HEK293 (cell line): ENCODE results near the gene NEURL1.

Experiments used
- BCL11A ChIP-seq: fragments of 450-650 bp; formaldehyde crosslinking; IDR thresholded peaks from 2 replicates; pipeline ENCODE4 v1.5.1; 2016; ENCODE audit warnings: low read depth, missing biosample characterization, missing genetic modification characterization
- GLI4 ChIP-seq: fragments of 450-650 bp; formaldehyde crosslinking; IDR thresholded peaks from 2 replicates; pipeline ENCODE4 v1.5.1; 2016; ENCODE audit warnings: missing biosample characterization, missing genetic modification characterization
- KLF1 ChIP-seq: fragments of 450-650 bp; formaldehyde crosslinking; IDR thresholded peaks from 2 replicates; pipeline ENCODE4 v1.5.1; 2016; ENCODE audit warnings: missing biosample characterization, missing genetic modification characterization
- KLF7 ChIP-seq: fragments of 450-650 bp; formaldehyde crosslinking; IDR thresholded peaks from 2 replicates; pipeline ENCODE4 v1.5.1; 2016; ENCODE audit warnings: missing biosample characterization, missing genetic modification characterization, borderline replicate concordance
- MYNN ChIP-seq: fragments of 450-650 bp; formaldehyde crosslinking; IDR thresholded peaks from 2 replicates; pipeline ENCODE4 v1.5.1; 2016; ENCODE audit warnings: missing biosample characterization, missing genetic modification characterization, borderline replicate concordance
- SP2 ChIP-seq: fragments of 450-650 bp; formaldehyde crosslinking; IDR thresholded peaks from 2 replicates; pipeline ENCODE4 v1.5.1; 2016; ENCODE audit warnings: missing biosample characterization, missing genetic modification characterization
- SP3 ChIP-seq: fragments of 450-650 bp; formaldehyde crosslinking; IDR thresholded peaks from 2 replicates; pipeline ENCODE4 v1.5.1; 2016; ENCODE audit warnings: missing biosample characterization, missing genetic modification characterization
- WT1 ChIP-seq: fragments of 450-650 bp; formaldehyde crosslinking; IDR thresholded peaks from 2 replicates; pipeline ENCODE4 v1.5.1; 2016; ENCODE audit warnings: missing biosample characterization, missing genetic modification characterization
- ZBTB20 ChIP-seq: fragments of 450-650 bp; formaldehyde crosslinking; IDR thresholded peaks from 2 replicates; pipeline ENCODE4 v1.5.1; 2016; ENCODE audit warnings: missing biosample characterization, missing genetic modification characterization
- ZBTB8A ChIP-seq: fragments of 450-650 bp; formaldehyde crosslinking; IDR thresholded peaks from 2 replicates; pipeline ENCODE4 v1.5.1; 2016; ENCODE audit warnings: missing biosample characterization, missing genetic modification characterization
- ZFP41 ChIP-seq: fragments of 450-650 bp; formaldehyde crosslinking; IDR thresholded peaks from 2 replicates; pipeline ENCODE4 v1.5.1; 2016; ENCODE audit warnings: missing biosample characterization, missing genetic modification characterization, borderline replicate concordance
- ZNF132 ChIP-seq: fragments of 450-650 bp; formaldehyde crosslinking; IDR thresholded peaks from 2 replicates; pipeline ENCODE4 v1.5.1; 2017; ENCODE audit warnings: missing biosample characterization, missing genetic modification characterization, borderline replicate concordance
- ZNF184 ChIP-seq: fragments of 450-650 bp; IDR thresholded peaks from 2 replicates; pipeline ENCODE4 v1.5.1; 2018; ENCODE audit warnings: missing biosample characterization, mild to moderate bottlenecking, missing genetic modification characterization
- ZNF19 ChIP-seq: fragments of 450-650 bp; formaldehyde crosslinking; IDR thresholded peaks from 2 replicates; pipeline ENCODE4; 2016; ENCODE audit warnings: missing biosample characterization, missing genetic modification characterization, low read depth
- ZNF2 ChIP-seq: fragments of 450-650 bp; formaldehyde crosslinking; IDR thresholded peaks from 2 replicates; pipeline ENCODE4 v1.5.1; 2016; ENCODE audit warnings: missing biosample characterization, missing genetic modification characterization
- ZNF335 ChIP-seq: fragments of 450-650 bp; formaldehyde crosslinking; conservative IDR thresholded peaks from 2 replicates; pipeline ENCODE4 v1.5.1; 2016; ENCODE audit warnings: missing biosample characterization, missing genetic modification characterization
- ZNF366 ChIP-seq: fragments of 450-650 bp; formaldehyde crosslinking; conservative IDR thresholded peaks from 2 replicates; pipeline ENCODE4 v1.5.1; 2016; ENCODE audit warnings: missing biosample characterization, missing genetic modification characterization
- ZNF433 ChIP-seq: fragments of 450-650 bp; formaldehyde crosslinking; IDR thresholded peaks from 2 replicates; pipeline ENCODE4 v1.5.1; 2016; ENCODE audit warnings: missing biosample characterization, missing genetic modification characterization, low read depth
- ZNF555 ChIP-seq: fragments of 450-650 bp; formaldehyde crosslinking; conservative IDR thresholded peaks from 2 replicates; pipeline ENCODE4 v1.5.1; 2017; ENCODE audit warnings: missing biosample characterization, mild to moderate bottlenecking, missing genetic modification characterization, inconsistent platforms
- ZNF654 ChIP-seq: fragments of 450-650 bp; formaldehyde crosslinking; IDR thresholded peaks from 2 replicates; pipeline ENCODE4 v1.5.1; 2016; ENCODE audit warnings: low read depth, missing biosample characterization, missing genetic modification characterization
- ZNF664 ChIP-seq: fragments of 450-650 bp; formaldehyde crosslinking; IDR thresholded peaks from 2 replicates; pipeline ENCODE4 v1.5.1; 2016; ENCODE audit warnings: missing biosample characterization, missing genetic modification characterization
- ZNF747 ChIP-seq: fragments of 450-650 bp; formaldehyde crosslinking; IDR thresholded peaks from 2 replicates; pipeline ENCODE4 v1.5.1; 2016; ENCODE audit warnings: missing biosample characterization, missing genetic modification characterization
- ZNF830 ChIP-seq: fragments of 450-650 bp; IDR thresholded peaks from 2 replicates; pipeline ENCODE4 v1.5.0; 2018; ENCODE audit warnings: missing biosample characterization, missing genetic modification characterization, low read depth, mild to moderate bottlenecking, moderate library complexity
- ZNF837 ChIP-seq: fragments of 450-650 bp; formaldehyde crosslinking; IDR thresholded peaks from 2 replicates; pipeline ENCODE4 v1.5.1; 2016; ENCODE audit warnings: missing biosample characterization, missing genetic modification characterization
- ZSCAN23 ChIP-seq: fragments of 450-650 bp; formaldehyde crosslinking; IDR thresholded peaks from 2 replicates; pipeline ENCODE4 v1.5.1; 2016; ENCODE audit warnings: missing biosample characterization, missing genetic modification characterization
- TF ChIP-seq, protein P1 (sequence below): fragments of 450-650 bp; formaldehyde crosslinking; IDR thresholded peaks from 2 replicates; pipeline ENCODE4 v1.5.1; 2016; ENCODE audit warnings: missing biosample characterization, missing genetic modification characterization
- TF ChIP-seq, protein P2 (sequence below): fragments of 450-650 bp; formaldehyde crosslinking; IDR thresholded peaks from 2 replicates; pipeline ENCODE4 v1.5.1; 2016; ENCODE audit warnings: missing biosample characterization, missing genetic modification characterization
- TF ChIP-seq, protein P3 (sequence below): fragments of 450-650 bp; formaldehyde crosslinking; IDR thresholded peaks from 2 replicates; pipeline ENCODE4 v1.5.1; 2016; ENCODE audit warnings: missing biosample characterization, missing genetic modification characterization
- TF ChIP-seq, protein P4 (sequence below): fragments of 450-650 bp; formaldehyde crosslinking; IDR thresholded peaks from 2 replicates; pipeline ENCODE4 v1.5.1; 2017; ENCODE audit warnings: missing biosample characterization, missing genetic modification characterization
- TF ChIP-seq, protein P5 (sequence below): fragments of 450-650 bp; formaldehyde crosslinking; IDR thresholded peaks from 2 replicates; pipeline ENCODE4 v1.5.1; 2016; ENCODE audit warnings: missing biosample characterization, missing genetic modification characterization
- TF ChIP-seq, protein P6 (sequence below): fragments of 450-650 bp; formaldehyde crosslinking; IDR thresholded peaks from 2 replicates; pipeline ENCODE4 v1.5.1; 2017; ENCODE audit warnings: missing biosample characterization, missing genetic modification characterization

Gene NEURL1

DNA sequence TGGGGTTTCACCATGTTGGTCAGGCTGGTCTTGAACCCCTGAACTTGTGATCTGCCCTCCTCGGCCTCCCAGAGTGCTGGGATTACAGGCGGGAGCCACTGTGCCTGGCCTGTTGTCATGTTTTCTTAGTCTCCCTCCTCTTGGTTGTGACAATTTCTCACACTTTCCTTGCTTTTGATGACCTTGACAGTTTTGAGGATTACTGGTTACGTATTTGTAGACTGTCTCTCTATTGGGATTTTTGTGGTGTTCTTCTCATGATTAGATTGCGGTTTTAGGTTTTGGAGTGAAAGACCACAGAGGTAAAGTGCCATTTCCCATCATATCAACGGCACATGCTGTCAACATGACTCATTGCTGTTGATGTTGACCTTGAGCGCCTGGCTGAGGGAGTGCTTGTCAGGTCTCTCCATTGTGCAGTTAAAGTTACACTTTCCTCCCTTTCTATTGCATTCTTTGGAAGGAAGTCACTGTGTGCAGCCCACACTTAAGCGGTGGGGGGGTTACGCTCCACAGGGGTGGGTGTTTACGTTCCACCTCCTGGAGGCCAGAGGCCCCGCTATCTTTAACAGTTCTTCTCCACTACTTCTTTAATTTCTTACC, 10.8 kb downstream of the NEURL1 start (continued):
- no peak for TF ChIP-seq ZNF837 (tag by site-specific recombination)
- TF ChIP-seq, protein P1, sequence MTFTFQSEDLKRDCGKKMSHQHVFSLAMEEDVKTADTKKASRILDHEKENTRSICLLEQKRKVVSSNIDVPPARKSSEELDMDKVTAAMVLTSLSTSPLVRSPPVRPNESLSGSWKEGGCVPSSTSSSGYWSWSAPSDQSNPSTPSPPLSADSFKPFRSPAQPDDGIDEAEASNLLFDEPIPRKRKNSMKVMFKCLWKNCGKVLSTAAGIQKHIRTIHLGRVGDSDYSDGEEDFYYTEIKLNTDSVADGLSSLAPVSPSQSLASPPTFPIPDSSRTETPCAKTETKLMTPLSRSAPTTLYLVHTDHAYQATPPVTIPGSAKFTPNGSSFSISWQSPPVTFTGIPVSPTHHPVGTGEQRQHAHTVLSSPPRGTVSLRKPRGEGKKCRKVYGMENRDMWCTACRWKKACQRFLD (tag by site-specific recombination), result no peak
- TF ChIP-seq ZFP41, result no peak
- peak; percentile 46; the same call in 1 of the 2 replicates for TF ChIP-seq ZNF2 (tag by site-specific recombination)
- TF ChIP-seq ZNF335 (tag by site-specific recombination), result peak; percentile 36; the same call in 1 of the 2 replicates
- TF ChIP-seq, protein P2, sequence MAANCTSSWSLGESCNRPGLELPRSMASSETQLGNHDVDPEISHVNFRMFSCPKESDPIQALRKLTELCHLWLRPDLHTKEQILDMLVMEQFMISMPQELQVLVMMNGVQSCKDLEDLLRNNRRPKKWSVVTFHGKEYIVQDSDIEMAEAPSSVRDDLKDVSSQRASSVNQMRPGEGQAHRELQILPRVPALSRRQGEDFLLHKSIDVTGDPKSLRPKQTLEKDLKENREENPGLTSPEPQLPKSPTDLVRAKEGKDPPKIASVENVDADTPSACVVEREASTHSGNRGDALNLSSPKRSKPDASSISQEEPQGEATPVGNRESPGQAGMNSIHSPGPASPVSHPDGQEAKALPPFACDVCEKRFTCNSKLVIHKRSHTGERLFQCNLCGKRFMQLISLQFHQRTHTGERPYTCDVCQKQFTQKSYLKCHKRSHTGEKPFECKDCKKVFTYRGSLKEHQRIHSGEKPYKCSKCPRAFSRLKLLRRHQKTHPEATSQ (tag by site-specific recombination), result no peak
- TF ChIP-seq, protein P3, sequence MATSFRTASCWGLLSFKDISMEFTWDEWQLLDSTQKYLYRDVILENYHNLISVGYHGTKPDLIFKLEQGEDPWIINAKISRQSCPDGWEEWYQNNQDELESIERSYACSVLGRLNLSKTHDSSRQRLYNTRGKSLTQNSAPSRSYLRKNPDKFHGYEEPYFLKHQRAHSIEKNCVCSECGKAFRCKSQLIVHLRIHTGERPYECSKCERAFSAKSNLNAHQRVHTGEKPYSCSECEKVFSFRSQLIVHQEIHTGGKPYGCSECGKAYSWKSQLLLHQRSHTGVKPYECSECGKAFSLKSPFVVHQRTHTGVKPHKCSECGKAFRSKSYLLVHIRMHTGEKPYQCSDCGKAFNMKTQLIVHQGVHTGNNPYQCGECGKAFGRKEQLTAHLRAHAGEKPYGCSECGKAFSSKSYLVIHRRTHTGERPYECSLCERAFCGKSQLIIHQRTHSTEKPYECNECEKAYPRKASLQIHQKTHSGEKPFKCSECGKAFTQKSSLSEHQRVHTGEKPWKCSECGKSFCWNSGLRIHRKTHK (tag by site-specific recombination), result no peak
- TF ChIP-seq ZNF664 (tag by site-specific recombination), result no peak
- peak; percentile 76 for TF ChIP-seq BCL11A
- TF ChIP-seq ZNF366 (tag by site-specific recombination), result peak; percentile 88
- no peak for TF ChIP-seq KLF7 (tag by site-specific recombination)
- TF ChIP-seq, protein P4, sequence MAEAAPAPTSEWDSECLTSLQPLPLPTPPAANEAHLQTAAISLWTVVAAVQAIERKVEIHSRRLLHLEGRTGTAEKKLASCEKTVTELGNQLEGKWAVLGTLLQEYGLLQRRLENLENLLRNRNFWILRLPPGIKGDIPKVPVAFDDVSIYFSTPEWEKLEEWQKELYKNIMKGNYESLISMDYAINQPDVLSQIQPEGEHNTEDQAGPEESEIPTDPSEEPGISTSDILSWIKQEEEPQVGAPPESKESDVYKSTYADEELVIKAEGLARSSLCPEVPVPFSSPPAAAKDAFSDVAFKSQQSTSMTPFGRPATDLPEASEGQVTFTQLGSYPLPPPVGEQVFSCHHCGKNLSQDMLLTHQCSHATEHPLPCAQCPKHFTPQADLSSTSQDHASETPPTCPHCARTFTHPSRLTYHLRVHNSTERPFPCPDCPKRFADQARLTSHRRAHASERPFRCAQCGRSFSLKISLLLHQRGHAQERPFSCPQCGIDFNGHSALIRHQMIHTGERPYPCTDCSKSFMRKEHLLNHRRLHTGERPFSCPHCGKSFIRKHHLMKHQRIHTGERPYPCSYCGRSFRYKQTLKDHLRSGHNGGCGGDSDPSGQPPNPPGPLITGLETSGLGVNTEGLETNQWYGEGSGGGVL, result peak; percentile 89
- TF ChIP-seq ZNF132 (tag by site-specific recombination), result no peak
- TF ChIP-seq ZNF747, result no peak
- TF ChIP-seq ZNF19 (tag by site-specific recombination), result no peak
- peak; percentile 27; the same call in 1 of the 2 replicates for TF ChIP-seq SP3 (tag by site-specific recombination)
- no peak for TF ChIP-seq ZBTB8A (tag by site-specific recombination)
- no peak for TF ChIP-seq ZNF555
- peak; percentile 36 for TF ChIP-seq SP2 (tag by site-specific recombination)
- no peak for TF ChIP-seq ZNF433 (tag by site-specific recombination)
- no peak for TF ChIP-seq ZNF654
- peak; percentile 80; the same call in 1 of the 2 replicates for TF ChIP-seq ZNF184 (tag by site-specific recombination)
- TF ChIP-seq ZBTB20 (tag by site-specific recombination), result no peak
- TF ChIP-seq, protein P5, sequence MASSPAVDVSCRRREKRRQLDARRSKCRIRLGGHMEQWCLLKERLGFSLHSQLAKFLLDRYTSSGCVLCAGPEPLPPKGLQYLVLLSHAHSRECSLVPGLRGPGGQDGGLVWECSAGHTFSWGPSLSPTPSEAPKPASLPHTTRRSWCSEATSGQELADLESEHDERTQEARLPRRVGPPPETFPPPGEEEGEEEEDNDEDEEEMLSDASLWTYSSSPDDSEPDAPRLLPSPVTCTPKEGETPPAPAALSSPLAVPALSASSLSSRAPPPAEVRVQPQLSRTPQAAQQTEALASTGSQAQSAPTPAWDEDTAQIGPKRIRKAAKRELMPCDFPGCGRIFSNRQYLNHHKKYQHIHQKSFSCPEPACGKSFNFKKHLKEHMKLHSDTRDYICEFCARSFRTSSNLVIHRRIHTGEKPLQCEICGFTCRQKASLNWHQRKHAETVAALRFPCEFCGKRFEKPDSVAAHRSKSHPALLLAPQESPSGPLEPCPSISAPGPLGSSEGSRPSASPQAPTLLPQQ (tag by site-specific recombination), result peak; percentile 58; the same call in 1 of the 2 replicates
- TF ChIP-seq WT1 (tag by site-specific recombination), result peak; percentile 100
- peak; percentile 91 for TF ChIP-seq ZSCAN23
- TF ChIP-seq MYNN, result no peak
- no peak for TF ChIP-seq GLI4 (tag by site-specific recombination)
- TF ChIP-seq, protein P6, sequence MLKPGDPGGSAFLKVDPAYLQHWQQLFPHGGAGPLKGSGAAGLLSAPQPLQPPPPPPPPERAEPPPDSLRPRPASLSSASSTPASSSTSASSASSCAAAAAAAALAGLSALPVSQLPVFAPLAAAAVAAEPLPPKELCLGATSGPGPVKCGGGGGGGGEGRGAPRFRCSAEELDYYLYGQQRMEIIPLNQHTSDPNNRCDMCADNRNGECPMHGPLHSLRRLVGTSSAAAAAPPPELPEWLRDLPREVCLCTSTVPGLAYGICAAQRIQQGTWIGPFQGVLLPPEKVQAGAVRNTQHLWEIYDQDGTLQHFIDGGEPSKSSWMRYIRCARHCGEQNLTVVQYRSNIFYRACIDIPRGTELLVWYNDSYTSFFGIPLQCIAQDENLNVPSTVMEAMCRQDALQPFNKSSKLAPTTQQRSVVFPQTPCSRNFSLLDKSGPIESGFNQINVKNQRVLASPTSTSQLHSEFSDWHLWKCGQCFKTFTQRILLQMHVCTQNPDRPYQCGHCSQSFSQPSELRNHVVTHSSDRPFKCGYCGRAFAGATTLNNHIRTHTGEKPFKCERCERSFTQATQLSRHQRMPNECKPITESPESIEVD (tag by site-specific recombination), result peak; percentile 74; the same call in 1 of the 2 replicates
- no peak for TF ChIP-seq ZNF830 (tag by site-specific recombination)
- no peak for TF ChIP-seq KLF1 (tag by site-specific recombination)
